NT2/D1 (cell line): ENCODE data around the gene CRELD2.

Source experiments
- YY1 ChIP-seq: IDR thresholded peaks from 2 replicates; pipeline ENCODE4 v1.6.1; 2011; ENCODE audit not compliant: insufficient read length, insufficient read depth
- ZNF274 ChIP-seq: IDR thresholded peaks from 2 replicates; pipeline ENCODE4 v1.6.1; 2011; ENCODE audit warnings: mild to moderate bottlenecking, low read depth, low read length

- TF ChIP-seq YY1 (no peak), ZNF274 (no peak)
Observed at GRCh38 chr22:49958366-49958921, 40.0 kb downstream of the CRELD2 start.
